HCT116 (cell line): ENCODE data around the gene CERK. TPM values are rescaled to one million over a fixed set of nuclear protein-coding genes. Genes with fewer than 3 reads are reported as not detected.

Experiments
- ATAC-seq: fragments of 200-7000 bp; cut with Tn5 transposase; 2 replicates; pipeline ENCODE4 v1.9.1; 2020; ENCODE audit warnings: mild to moderate bottlenecking, moderate library complexity
- BruUV-seq: library from RNA; stranded (reverse); fragments of 400-500 nt; replicated peaks from 2 replicates; lab custom pipeline; 2021; lab: Mats Ljungman, UMichigan
- CTCF ChIA-PET: fragments of 300-600 bp; sonication (Branson Sonifier 250); formaldehyde crosslinking; loops from one replicate; lab custom pipeline; 2021; ENCODE audit warnings: antibody characterized with exemption; lab: Charles Lee
- POLR2A ChIA-PET: fragments of 300-600, 350-600 bp; sonication (Branson Sonifier 250); formaldehyde crosslinking; loops from one replicate; lab custom pipeline; 2021; ENCODE audit warnings: antibody characterized with exemption; lab: Charles Lee
- RAD21 ChIA-PET, 2 experiments: fragments of 300-600 bp; sonication (Branson Sonifier 250); formaldehyde crosslinking; loops; one replicate each; lab custom pipeline; 2023; ENCODE audit warnings: low total read pairs in 2 of 2; ENCODE audit not compliant: uncharacterized antibody in 2 of 2, unreplicated experiment in 2 of 2, low non-redundant PET in 1 of 2; lab: Charles Lee
- DNase-seq: peaks from one replicate; pipeline ENCODE4 v3.0.0-alpha.2; 2010; ENCODE audit warnings: low read depth, low spot score
- H2AFZ ChIP-seq: fragments of 200-600 bp; shearing (Covaris generic), sonication (generic); 2 replicates; pipeline ENCODE4 v1.6.1; 2017; ENCODE audit warnings: low read depth, mixed run types, mixed read lengths, antibody characterized with exemption, low read length; ENCODE audit not compliant: poor library complexity, severe bottlenecking
- H3K27ac ChIP-seq: 2 replicates; pipeline ENCODE4 v1.5.1; 2012; ENCODE audit warnings: low read depth, low read length
- H3K27me3 ChIP-seq: fragments of 200-600 bp; sonication (generic); 2 replicates; pipeline ENCODE4 v1.6.1; 2016; ENCODE audit warnings: mixed run types, low read length, mixed read lengths; ENCODE audit not compliant: insufficient read depth
- H3K36me3 ChIP-seq, 2 experiments: fragments of 200-500 bp in 1 of 2; fragments of 200-600 bp in 1 of 2; sonication (Bioruptor generic) in 1 of 2; sonication (generic) in 1 of 2; 2 replicates each; pipeline versions ENCODE4 v1.5.1 to v1.6.1; 2014 to 2016; ENCODE audit warnings: low read length in 2 of 2, inconsistent platforms in 1 of 2, mixed read lengths in 1 of 2, mixed run types in 1 of 2; ENCODE audit not compliant: insufficient read depth in 2 of 2, control insufficient read depth in 1 of 2
- H3K4me1 ChIP-seq, 2 experiments: fragments of 200-600 bp in 1 of 2; sonication (generic) in 1 of 2; 2 replicates each; pipeline versions ENCODE4 v1.5.1 to v1.6.1; 2012 to 2017; ENCODE audit warnings: low read length in 2 of 2, inconsistent platforms in 1 of 2, mild to moderate bottlenecking in 1 of 2, mixed read lengths in 1 of 2, mixed run types in 1 of 2, moderate library complexity in 1 of 2; ENCODE audit not compliant: insufficient read depth in 2 of 2, control insufficient read depth in 1 of 2
- H3K4me2 ChIP-seq: fragments of 200-600 bp; sonication (generic); 2 replicates; pipeline ENCODE4 v1.6.1; 2017; ENCODE audit warnings: mixed run types, low read length, mixed read lengths
- H3K4me3 ChIP-seq, 2 experiments: fragments of 200-600 bp in 1 of 2; sonication (generic) in 1 of 2; replicated peaks in 1 of 2; 2 replicates each; pipeline ENCODE4 v1.5.1; 2011 to 2016; ENCODE audit warnings: low read length in 2 of 2, control low read depth in 1 of 2, low read depth in 1 of 2, mild to moderate bottlenecking in 1 of 2, mixed read lengths in 1 of 2, mixed run types in 1 of 2
- H3K79me2 ChIP-seq: fragments of 200-600 bp; sonication (generic); 2 replicates; pipeline ENCODE4 v1.6.1; 2017; ENCODE audit warnings: mild to moderate bottlenecking, mixed run types, low read length, moderate library complexity, mixed read lengths; ENCODE audit not compliant: insufficient read depth
- H3K9ac ChIP-seq: fragments of 200-600 bp; sonication (generic); 2 replicates; pipeline ENCODE4 v1.6.1; 2016; ENCODE audit warnings: low read length, mixed read lengths
- H3K9me2 ChIP-seq: fragments of 200-600 bp; sonication (generic), shearing (Covaris generic); 2 replicates; pipeline ENCODE4 v1.6.1; 2017; ENCODE audit warnings: mixed run types, mild to moderate bottlenecking, moderate library complexity; ENCODE audit not compliant: insufficient read depth
- H3K9me3 ChIP-seq, 2 experiments: fragments of 200-500 bp in 1 of 2; fragments of 200-600 bp in 1 of 2; sonication (Bioruptor generic) in 1 of 2; sonication (generic) in 1 of 2; 2 replicates each; pipeline ENCODE4 v1.6.1; 2014 to 2017; ENCODE audit warnings: low read length in 2 of 2, mixed read lengths in 2 of 2, inconsistent platforms in 1 of 2, low read depth in 1 of 2, mild to moderate bottlenecking in 1 of 2, mixed run types in 1 of 2, moderate library complexity in 1 of 2; ENCODE audit not compliant: control insufficient read depth in 1 of 2, insufficient read depth in 1 of 2
- H4K20me1 ChIP-seq: fragments of 200-600 bp; sonication (generic), shearing (Covaris generic); 2 replicates; pipeline ENCODE4 v1.6.1; 2017; ENCODE audit warnings: mixed run types, mild to moderate bottlenecking, moderate library complexity; ENCODE audit not compliant: insufficient read depth
- EGR1 ChIP-seq: IDR thresholded peaks from 2 replicates; pipeline ENCODE4 v1.6.1; 2012; ENCODE audit warnings: low read depth
- JUND ChIP-seq: IDR thresholded peaks from 2 replicates; pipeline ENCODE4 v1.6.1; 2012
- TCF7L2 ChIP-seq: IDR thresholded peaks from 2 replicates; pipeline ENCODE4 v1.7.0; 2011; ENCODE audit warnings: borderline replicate concordance, inconsistent platforms; ENCODE audit not compliant: insufficient read depth, insufficient read length; ENCODE audit errors: extremely low read depth
- YY1 ChIP-seq: IDR thresholded peaks from 2 replicates; pipeline ENCODE4 v1.6.1; 2011; ENCODE audit warnings: low read length, low read depth, moderate library complexity, mild to moderate bottlenecking; ENCODE audit not compliant: insufficient replicate concordance; ENCODE audit errors: extremely low read depth
- intact Hi-C: fragments of 100-400 bp; cut with micrococcal nuclease; formaldehyde crosslinking; loops from 2 replicates; pipeline ENCODE4 v1.10.0; 2022
- total RNA-seq: library from RNA; stranded (reverse); gene quantifications from one replicate; pipeline ENCODE4 v1.2.1, GENCODE V29; 2021; ENCODE audit not compliant: unreplicated experiment
- TF ChIP-seq, protein P1 (sequence below): IDR thresholded peaks from 2 replicates; pipeline ENCODE4 v1.6.1; 2012
- TF ChIP-seq, protein P2 (sequence below): IDR thresholded peaks from 2 replicates; pipeline ENCODE4 v1.6.1; 2011; ENCODE audit warnings: mild to moderate bottlenecking, low read length, moderate library complexity; ENCODE audit not compliant: insufficient replicate concordance; ENCODE audit errors: extremely low read depth
- TF ChIP-seq, protein P3 (sequence below), 3 experiments: fragments of 200-600 bp in 1 of 3; sonication (generic) in 1 of 3; IDR thresholded peaks in 2 of 3; conservative IDR thresholded peaks in 1 of 3; 2 replicates each; pipeline ENCODE4 v1.5.1; 2012 to 2017; ENCODE audit warnings: low read depth in 2 of 3, low read length in 2 of 3, antibody characterized with exemption in 1 of 3, borderline replicate concordance in 1 of 3, control low read depth in 1 of 3, mild to moderate bottlenecking in 1 of 3, mixed read lengths in 1 of 3, mixed run types in 1 of 3, moderate library complexity in 1 of 3; ENCODE audit not compliant: insufficient read depth in 1 of 3

CERK gene
- total RNA-seq, 1 experiment from 2014 or later: 35.0 TPM

DNA sequence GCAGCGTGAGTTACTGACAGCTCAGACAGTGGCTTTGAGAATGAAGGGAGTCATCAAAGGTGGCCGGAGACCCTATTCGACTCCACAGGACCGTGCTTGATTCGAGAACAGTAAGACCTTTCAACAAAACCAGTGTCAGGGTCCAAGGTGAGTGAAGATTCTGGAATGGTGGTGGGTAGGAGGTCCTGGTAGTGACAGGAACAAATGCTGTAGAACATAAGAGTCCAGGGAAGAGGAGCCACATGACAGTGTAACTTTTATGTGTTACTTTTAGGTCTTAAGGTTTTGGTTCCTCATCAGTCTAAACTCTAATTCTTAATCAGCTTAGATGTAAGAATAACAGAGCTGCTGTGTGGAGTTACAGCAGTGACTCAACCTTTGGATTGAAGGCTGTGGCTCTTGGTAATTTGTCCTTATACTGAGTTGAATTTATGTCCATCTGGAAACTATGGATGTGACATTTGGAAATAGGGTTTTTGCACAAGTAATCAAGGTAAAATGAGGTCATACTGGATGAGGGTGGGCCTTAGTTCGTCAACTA, 26.2 kb upstream of the CERK start:
- DNase-seq (no peak), ATAC-seq (no peak)
- RAD21 ChIA-PET: no interaction called here
- Histone ChIP-seq H3K4me2 (peak overlapping the region; percentile 96), H4K20me1 (no peaks in the 10 kb centered on the region), H3K9me2 (no peaks in the 10 kb centered on the region), H3K4me3 (no peak overlapping the region), H3K9ac (no peak overlapping the region), H3K4me1 (peaks cover 12 to 24% of the 10 kb centered on the region in 2 experiments), H3K27ac (no peak overlapping the region), H3K9me3 (no peaks in the 10 kb centered on the region), H3K36me3 (no peaks in the 10 kb centered on the region; a peak in 1 of 4 replicates), H3K27me3 (no peaks in the 10 kb centered on the region), H2AFZ (no peak overlapping the region), H3K79me2 (peaks cover 63% of the 10 kb centered on the region)
- CTCF ChIA-PET: no interaction called here
- POLR2A ChIA-PET: interaction anchor here (2.3 kb wide), 1 partner anchor 10 kb away, joined by 33 read pairs; no protein-coding TSS in a partner anchor
- TF ChIP-seq, protein P1, sequence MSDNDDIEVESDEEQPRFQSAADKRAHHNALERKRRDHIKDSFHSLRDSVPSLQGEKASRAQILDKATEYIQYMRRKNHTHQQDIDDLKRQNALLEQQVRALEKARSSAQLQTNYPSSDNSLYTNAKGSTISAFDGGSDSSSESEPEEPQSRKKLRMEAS: no peak
- no peak for TF ChIP-seq EGR1
- TF ChIP-seq, protein P2, sequence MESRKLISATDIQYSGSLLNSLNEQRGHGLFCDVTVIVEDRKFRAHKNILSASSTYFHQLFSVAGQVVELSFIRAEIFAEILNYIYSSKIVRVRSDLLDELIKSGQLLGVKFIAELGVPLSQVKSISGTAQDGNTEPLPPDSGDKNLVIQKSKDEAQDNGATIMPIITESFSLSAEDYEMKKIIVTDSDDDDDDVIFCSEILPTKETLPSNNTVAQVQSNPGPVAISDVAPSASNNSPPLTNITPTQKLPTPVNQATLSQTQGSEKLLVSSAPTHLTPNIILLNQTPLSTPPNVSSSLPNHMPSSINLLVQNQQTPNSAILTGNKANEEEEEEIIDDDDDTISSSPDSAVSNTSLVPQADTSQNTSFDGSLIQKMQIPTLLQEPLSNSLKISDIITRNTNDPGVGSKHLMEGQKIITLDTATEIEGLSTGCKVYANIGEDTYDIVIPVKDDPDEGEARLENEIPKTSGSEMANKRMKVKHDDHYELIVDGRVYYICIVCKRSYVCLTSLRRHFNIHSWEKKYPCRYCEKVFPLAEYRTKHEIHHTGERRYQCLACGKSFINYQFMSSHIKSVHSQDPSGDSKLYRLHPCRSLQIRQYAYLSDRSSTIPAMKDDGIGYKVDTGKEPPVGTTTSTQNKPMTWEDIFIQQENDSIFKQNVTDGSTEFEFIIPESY: no peak
- no peak for TF ChIP-seq YY1
- TF ChIP-seq TCF7L2: no peak
- TF ChIP-seq, protein P3, sequence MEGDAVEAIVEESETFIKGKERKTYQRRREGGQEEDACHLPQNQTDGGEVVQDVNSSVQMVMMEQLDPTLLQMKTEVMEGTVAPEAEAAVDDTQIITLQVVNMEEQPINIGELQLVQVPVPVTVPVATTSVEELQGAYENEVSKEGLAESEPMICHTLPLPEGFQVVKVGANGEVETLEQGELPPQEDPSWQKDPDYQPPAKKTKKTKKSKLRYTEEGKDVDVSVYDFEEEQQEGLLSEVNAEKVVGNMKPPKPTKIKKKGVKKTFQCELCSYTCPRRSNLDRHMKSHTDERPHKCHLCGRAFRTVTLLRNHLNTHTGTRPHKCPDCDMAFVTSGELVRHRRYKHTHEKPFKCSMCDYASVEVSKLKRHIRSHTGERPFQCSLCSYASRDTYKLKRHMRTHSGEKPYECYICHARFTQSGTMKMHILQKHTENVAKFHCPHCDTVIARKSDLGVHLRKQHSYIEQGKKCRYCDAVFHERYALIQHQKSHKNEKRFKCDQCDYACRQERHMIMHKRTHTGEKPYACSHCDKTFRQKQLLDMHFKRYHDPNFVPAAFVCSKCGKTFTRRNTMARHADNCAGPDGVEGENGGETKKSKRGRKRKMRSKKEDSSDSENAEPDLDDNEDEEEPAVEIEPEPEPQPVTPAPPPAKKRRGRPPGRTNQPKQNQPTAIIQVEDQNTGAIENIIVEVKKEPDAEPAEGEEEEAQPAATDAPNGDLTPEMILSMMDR (IDR thresholded peaks at IDR 0.05 in 2 of 3, conservative IDR thresholded peaks at IDR 0.05 in 1 of 3; ENCODE audit: borderline replicate concordance in 1 of 3, insufficient read depth in 1 of 3, low read depth in 2 of 3, low read length in 2 of 3): no peak
- no peak for TF ChIP-seq JUND
- intact Hi-C loops: no loop called here
- BruUV-seq: no TSS peak
